Heart right ventricle (tissue), 16 donors: ENCODE results near the gene AK4. TPM values are rescaled to one million over a fixed set of nuclear protein-coding genes. Genes with fewer than 3 reads are reported as not detected.

Experiments
- ATAC-seq, 8 donors: fragments of 200-7000 bp; cut with Tn5 transposase; one replicate each; pipeline ENCODE4 v1.9.1; 2020; ENCODE audit warnings: mild to moderate bottlenecking in 8 of 8, moderate library complexity in 8 of 8, moderate number of reproducible peaks in 1 of 8
- DNase-seq, 2 donors: peaks; one replicate each; pipeline ENCODE4 v3.0.0-alpha.2; 2020
- H3K27ac ChIP-seq, 10 donors: fragments of 200-600 bp; sonication (generic) in 2 of 10; one replicate each; pipeline versions ENCODE4 v1.5.0 to v1.8.0; 2020 to 2022; ENCODE audit warnings: mild to moderate bottlenecking in 3 of 10
- H3K27me3 ChIP-seq, 7 donors: fragments of 200-600 bp; one replicate each; pipeline ENCODE4 v1.8.0; 2021 to 2022; ENCODE audit warnings: mild to moderate bottlenecking in 2 of 7
- H3K36me3 ChIP-seq, 9 donors: fragments of 200-600 bp; sonication (generic) in 1 of 9; one replicate each; pipeline versions ENCODE4 v1.5.0 to v1.8.0; 2020 to 2022; ENCODE audit warnings: mild to moderate bottlenecking in 2 of 9
- H3K4me1 ChIP-seq, 9 donors: fragments of 200-600 bp; sonication (generic) in 1 of 9; one replicate each; pipeline versions ENCODE4 v1.5.0 to v1.8.0; 2020 to 2022; ENCODE audit warnings: mild to moderate bottlenecking in 4 of 9
- H3K4me3 ChIP-seq, 10 donors: fragments of 200-600 bp; sonication (generic) in 2 of 10; one replicate each; pipeline versions ENCODE4 v1.5.0 to v1.8.0; 2020 to 2022; ENCODE audit warnings: mild to moderate bottlenecking in 7 of 10, moderate library complexity in 2 of 10
- H3K9me3 ChIP-seq, 11 donors: fragments of 200-600 bp in 10 of 11; sonication (generic) in 2 of 11; one replicate each; pipeline versions ENCODE4 v1.5.0 to v1.8.0; 2013 to 2022; ENCODE audit warnings: mild to moderate bottlenecking in 2 of 11, control low read depth in 1 of 11, moderate library complexity in 1 of 11
- WGBS, 2 donors: extraction: QIAGEN DNeasy Blood & Tissue Kit; methylation state at CpG; one replicate each; pipeline ENCODE4 v1.1.7; 2013; ENCODE audit warnings: inconsistent platforms in 1 of 2; 5-methylcytosine and 5-hydroxymethylcytosine counted together
- intact Hi-C, 10 donors: fragments of 100-400 bp; cut with DNase I; formaldehyde crosslinking; loops; one replicate each; pipeline versions ENCODE4 v1.11.1 to v1.14.2; 2022
- polyA plus RNA-seq, 2 donors: library from polyadenylated mRNA; stranded (reverse); fragments of 200-250 nt; gene quantifications; one replicate each; pipeline ENCODE4 v1.2.3, GENCODE V29; 2013
- total RNA-seq, 10 donors: library from RNA; stranded (reverse); fragmentation: NEBNext Ultra II Directional in 3 of 10; extraction: Animal tissue kit (Norgen Biotek cat#: 25700) in 3 of 10; gene quantifications; one replicate each; pipeline versions ENCODE4 v1.2.1 to v1.2.4, GENCODE V29; 2021 to 2023
- TF ChIP-seq, protein P1 (sequence below), 9 donors: fragments of 200-600 bp; sonication (generic) in 2 of 9; IDR thresholded peaks; one replicate each; pipeline versions ENCODE4 v1.5.0 to v1.8.0; 2021 to 2022; ENCODE audit warnings: antibody characterized with exemption in 9 of 9, mild to moderate bottlenecking in 5 of 9, moderate library complexity in 1 of 9
- donor health status: Arrhythmogenic right ventricular cardiomyopathy.
- donor health status: ischemic (EF 13 %, LVEDD 7.1; RV severe dilation, severe dysfunction).
- donor health status: healthy with polysubstance abuse.
- donor health status: DM: no; HTN: yes; CAD: no.
- donor health status: DM: no; HTN: no; CAD: no.
- donor health status: ischemic (EF 25% LVEDD 6.9; RV normal size, moderate dysfunction).
- donor health status: ischemic (EF 25% LVEDD 5.7; RV mildly dilated, moderate dysfunction).
- donor health status: healthy.
- donor health status: DM: yes; HTN: yes; CAD: no.
- donor health status: Ischemic cardiomyopathy.
- donor health status: ischemic (EF 35%, LVEDD 5.7; RV mildly dilated, moderate dysfunction).
- donor health status: nonischemic (EF 11% LVEDD 7.7; RV severe dilation, severe dysfunction).
- donor health status: DM: yes; HTN: yes; CAD: no.
- donor health status: PGD.
- donor health status: ischemic (EF 29% LVEDD 5.4; RV normal size, mild dysfunction).
- donor health status: nonischemic (EF 23%, LVEDD 6.1; RV moderate dilation, normal function).

The AK4 gene
- total and polyA plus RNA-seq, 12 donors = 9.9 to 179 (median 142) TPM

- H3K36me3 ChIP-seq = peaks cover 0 to 4% (median 0%) of the 10 kb centered on the region in 9 donors
- peak overlapping the region in 5 of 10 donors; percentile 83 to 94 (median 86) for H3K4me3 ChIP-seq
- intact Hi-C loops = loop anchor here in 3 of 10 donors (5.0 kb wide), 2 partner anchors 57 to 83 kb away; no protein-coding TSS in a partner anchor
- H3K9me3 ChIP-seq = no peaks in the 10 kb centered on the region
- peaks cover 0 to 25% (median 0%) of the 10 kb centered on the region in 7 donors for H3K27me3 ChIP-seq
- TF ChIP-seq, protein P1, sequence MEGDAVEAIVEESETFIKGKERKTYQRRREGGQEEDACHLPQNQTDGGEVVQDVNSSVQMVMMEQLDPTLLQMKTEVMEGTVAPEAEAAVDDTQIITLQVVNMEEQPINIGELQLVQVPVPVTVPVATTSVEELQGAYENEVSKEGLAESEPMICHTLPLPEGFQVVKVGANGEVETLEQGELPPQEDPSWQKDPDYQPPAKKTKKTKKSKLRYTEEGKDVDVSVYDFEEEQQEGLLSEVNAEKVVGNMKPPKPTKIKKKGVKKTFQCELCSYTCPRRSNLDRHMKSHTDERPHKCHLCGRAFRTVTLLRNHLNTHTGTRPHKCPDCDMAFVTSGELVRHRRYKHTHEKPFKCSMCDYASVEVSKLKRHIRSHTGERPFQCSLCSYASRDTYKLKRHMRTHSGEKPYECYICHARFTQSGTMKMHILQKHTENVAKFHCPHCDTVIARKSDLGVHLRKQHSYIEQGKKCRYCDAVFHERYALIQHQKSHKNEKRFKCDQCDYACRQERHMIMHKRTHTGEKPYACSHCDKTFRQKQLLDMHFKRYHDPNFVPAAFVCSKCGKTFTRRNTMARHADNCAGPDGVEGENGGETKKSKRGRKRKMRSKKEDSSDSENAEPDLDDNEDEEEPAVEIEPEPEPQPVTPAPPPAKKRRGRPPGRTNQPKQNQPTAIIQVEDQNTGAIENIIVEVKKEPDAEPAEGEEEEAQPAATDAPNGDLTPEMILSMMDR (IDR thresholded peaks at IDR 0.05) = no peak
- peaks cover 0 to 38% (median 18%) of the 10 kb centered on the region in 9 donors for H3K4me1 ChIP-seq
- no peak for DNase-seq
- peak overlapping the region in 8 of 10 donors; percentile 84 to 95 (median 89) for H3K27ac ChIP-seq
- no peak for ATAC-seq
These were observed 2.1 kb downstream of the AK4 start for GRCh38 chr1:65150108-65150463.

DNA sequence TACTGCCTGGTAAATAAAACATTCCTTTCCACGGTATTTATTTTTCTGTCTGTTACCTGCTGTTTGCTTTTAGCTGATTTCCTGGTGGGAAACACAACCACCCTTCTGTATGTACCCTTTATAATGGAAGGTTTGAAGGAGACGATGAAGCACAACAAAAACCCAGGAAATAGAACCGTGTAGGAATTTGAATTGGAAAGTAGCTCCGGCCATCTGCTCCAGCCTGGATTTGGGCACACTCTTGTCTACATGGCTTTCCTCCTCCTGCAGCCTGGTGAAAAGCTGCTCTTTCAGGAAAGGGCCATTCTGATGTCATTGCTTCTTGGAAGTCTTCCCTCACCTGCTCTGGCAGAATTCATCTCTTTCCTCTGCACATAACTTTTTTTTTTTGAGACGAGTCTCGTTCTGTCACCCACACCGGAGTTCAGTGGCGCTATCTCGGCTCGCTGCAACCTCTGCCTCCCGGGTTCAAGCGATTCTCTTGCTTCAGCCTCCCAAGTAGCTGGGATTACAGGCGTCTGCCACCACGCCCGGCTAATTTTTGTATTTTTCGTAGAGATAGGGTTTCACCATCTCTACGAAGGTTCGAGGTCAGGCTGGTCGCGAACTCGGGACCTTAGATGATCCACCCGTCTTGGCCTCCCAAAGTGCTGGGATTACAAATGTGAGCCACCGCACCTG is 2.7 kb downstream of the AK4 start:
- intact Hi-C loops = loop anchor here in 3 of 10 donors (5.0 kb wide), 2 partner anchors 57 to 83 kb away; no protein-coding TSS in a partner anchor
- ATAC-seq = no peak
- TF ChIP-seq, protein P1 (IDR thresholded peaks at IDR 0.05) = no peak
- 83 to 85% methylated on average over 23 of the region's 23 CpGs for WGBS, 2 donors
- H3K27me3 ChIP-seq = peaks cover 0 to 22% (median 0%) of the 10 kb centered on the region in 7 donors
- H3K4me1 ChIP-seq = peaks cover 0 to 38% (median 18%) of the 10 kb centered on the region in 9 donors
- H3K9me3 ChIP-seq = no peaks in the 10 kb centered on the region
- DNase-seq = no peak
- peaks cover 0 to 6% (median 0%) of the 10 kb centered on the region in 9 donors for H3K36me3 ChIP-seq
- peak overlapping the region in 1 of 10 donors; percentile 86 for H3K4me3 ChIP-seq
- H3K27ac ChIP-seq = peak overlapping the region in 7 of 10 donors; percentile 9 to 95 (median 89)

DNA sequence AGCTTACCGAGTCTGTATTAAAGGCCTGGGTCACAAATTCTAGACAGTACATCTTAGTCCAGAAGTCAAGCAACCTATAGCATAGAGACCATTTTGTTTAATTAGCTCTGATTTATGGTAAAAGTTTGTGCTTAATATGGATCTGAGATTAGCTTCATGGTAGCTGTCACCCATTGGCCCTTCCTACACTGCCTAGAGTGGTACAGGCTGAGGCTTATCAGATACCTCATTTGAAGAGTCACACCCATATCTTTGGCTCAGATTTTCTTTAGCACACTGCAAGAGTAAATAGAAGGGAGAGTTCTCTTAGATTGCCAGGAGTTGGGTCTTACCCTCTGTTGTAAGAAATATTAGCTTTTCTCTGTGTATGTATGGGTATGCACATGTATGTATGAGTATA is 3.6 kb downstream of the AK4 start:
- H3K4me3 ChIP-seq = no peak overlapping the region
- ATAC-seq (no peak), DNase-seq (no peak)
- intact Hi-C loops = loop anchor here in 3 of 10 donors (5.0 kb wide), 2 partner anchors 56 to 84 kb away; no protein-coding TSS in a partner anchor
- peaks cover 0 to 12% (median 0%) of the 10 kb centered on the region in 9 donors for H3K36me3 ChIP-seq
- WGBS, 2 donors = 79 to 90% methylated on average over 1 of the region's 1 CpG
- TF ChIP-seq, protein P1 (IDR thresholded peaks at IDR 0.05) = no peak
- H3K27me3 ChIP-seq = peaks cover 0 to 15% (median 0%) of the 10 kb centered on the region in 7 donors
- peak overlapping the region in 2 of 10 donors; percentile 25 to 36 for H3K27ac ChIP-seq
- no peaks in the 10 kb centered on the region for H3K9me3 ChIP-seq
- H3K4me1 ChIP-seq = peaks cover 0 to 37% (median 18%) of the 10 kb centered on the region in 9 donors

GRCh38 chr1:65153635-65154034 is 5.6 kb downstream of the AK4 start:
- 90 to 93% methylated on average over 4 of the region's 4 CpGs for WGBS, 2 donors
- H3K27ac ChIP-seq = peak overlapping the region in 4 of 10 donors; percentile 45 to 73 (median 60)
- intact Hi-C loops = loop anchor here in 3 of 10 donors (5.0 kb wide), 2 partner anchors 54 to 86 kb away; no protein-coding TSS in a partner anchor
- H3K9me3 ChIP-seq = no peaks in the 10 kb centered on the region
- no peak for ATAC-seq
- peaks cover 0 to 6% (median 0%) of the 10 kb centered on the region in 7 donors for H3K27me3 ChIP-seq
- H3K4me1 ChIP-seq = peaks cover 0 to 40% (median 21%) of the 10 kb centered on the region in 9 donors
- TF ChIP-seq, protein P1 (IDR thresholded peaks at IDR 0.05) = no peak
- H3K4me3 ChIP-seq = no peak overlapping the region
- peaks cover 0 to 12% (median 0%) of the 10 kb centered on the region in 9 donors for H3K36me3 ChIP-seq
- no peak for DNase-seq
